Urinary bladder (tissue), 4 donors: ENCODE data around the gene HOXB7. TPM values are rescaled to one million over a fixed set of nuclear protein-coding genes. Genes with fewer than 3 reads are reported as not detected.

Experiments
- DNase-seq: peaks from one replicate; pipeline ENCODE4 v3.0.0-alpha.2; 2015; ENCODE audit errors: extremely low spot score
- H3K27ac ChIP-seq: one replicate; pipeline ENCODE4 v1.5.1; 2013; ENCODE audit warnings: low read depth, mild to moderate bottlenecking, moderate library complexity
- H3K36me3 ChIP-seq: one replicate; pipeline ENCODE4 v1.6.1; 2013; ENCODE audit warnings: mild to moderate bottlenecking, moderate library complexity; ENCODE audit not compliant: insufficient read depth
- H3K4me1 ChIP-seq: one replicate; pipeline ENCODE4 v1.6.1; 2013; ENCODE audit warnings: mild to moderate bottlenecking, moderate library complexity; ENCODE audit not compliant: insufficient read depth
- H3K4me3 ChIP-seq: one replicate; pipeline ENCODE4 v1.5.1; 2013; ENCODE audit warnings: low read depth, low read length
- WGBS: extraction: QIAGEN DNeasy Blood & Tissue Kit; methylation state at CpG from one replicate; pipeline ENCODE4 v1.1.7; 2013; 5-methylcytosine and 5-hydroxymethylcytosine counted together
- polyA plus RNA-seq: library from polyadenylated mRNA; stranded (reverse); fragments of 200-250 nt; gene quantifications from one replicate; pipeline ENCODE4 v1.2.3, GENCODE V29; 2013
- total RNA-seq: library from RNA; depleted of rRNA; stranded (reverse); fragments of >200 nt; gene quantifications from one replicate; pipeline ENCODE4 v1.2.3, GENCODE V29; 2014
- donor health status: healthy with polysubstance abuse.
- donor health status: healthy.

The HOXB7 gene
- total and polyA plus RNA-seq, 2 donors = 2.5 to 6.7 TPM

DNA sequence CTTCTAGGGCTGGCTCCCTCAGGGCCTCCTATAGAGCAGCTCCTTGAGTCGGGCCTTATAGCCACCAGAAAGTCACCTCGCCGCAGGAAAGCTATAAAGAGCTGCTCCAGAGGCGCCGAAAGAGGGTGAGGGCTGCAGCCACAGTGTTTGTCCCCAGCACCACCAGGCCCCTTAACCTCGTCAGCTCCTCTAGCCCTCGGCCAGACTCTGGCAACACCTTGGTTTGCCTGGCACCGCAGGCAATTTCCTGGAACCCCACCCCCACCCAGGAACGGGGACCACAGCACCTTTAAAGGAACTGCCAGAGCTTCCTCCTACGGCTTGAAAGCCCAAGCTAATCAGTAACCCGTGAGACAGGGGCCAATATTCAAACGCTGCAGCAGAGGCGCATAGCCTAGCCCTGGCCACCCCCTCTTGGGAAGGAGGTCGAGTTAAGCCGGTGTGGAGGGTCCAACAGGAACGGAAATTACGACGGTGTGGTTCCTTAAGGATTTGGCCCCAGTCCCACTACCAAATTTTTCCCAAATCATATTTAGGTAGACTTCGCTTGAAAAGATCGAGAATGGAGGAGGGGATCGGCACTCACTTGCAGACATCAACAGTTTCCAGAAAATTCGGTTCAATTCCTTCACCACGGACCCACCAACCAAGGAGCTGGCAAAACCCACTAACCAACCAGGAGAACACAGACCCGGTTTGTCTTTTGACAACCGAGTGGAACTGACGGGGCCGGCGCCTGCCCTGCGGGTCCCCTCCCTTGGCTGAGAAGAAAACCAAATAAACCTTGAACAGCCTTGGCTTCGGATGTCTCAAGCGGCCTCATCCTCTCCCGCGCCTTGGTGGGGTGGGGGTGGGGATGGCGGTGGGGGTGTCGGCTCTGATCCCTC is 9.0 kb downstream of the HOXB7 start:
- H3K36me3 ChIP-seq = no peaks in the 10 kb centered on the region
- DNase-seq = no peak
- H3K4me3 ChIP-seq = peak overlapping the region; percentile 9
- no peak overlapping the region for H3K27ac ChIP-seq
- H3K4me1 ChIP-seq = no peaks in the 10 kb centered on the region
- 10% methylated on average over 35 of the region's 35 CpGs for WGBS

DNA sequence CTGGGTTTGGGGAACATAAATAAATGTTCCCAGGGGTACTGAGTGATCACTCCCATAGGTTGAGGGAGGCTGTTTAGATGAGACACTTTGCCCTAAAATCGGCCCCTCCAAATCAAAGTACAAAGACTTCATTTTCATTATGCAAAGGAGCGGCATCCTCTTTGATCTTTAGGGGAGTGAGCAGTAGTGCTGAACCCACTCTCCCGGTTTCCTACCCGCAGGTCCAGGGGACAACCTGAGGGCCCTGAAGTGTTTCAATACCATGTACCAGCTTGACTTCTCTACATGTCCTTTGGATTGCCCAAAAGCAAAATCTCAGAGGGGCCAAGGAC is 9.6 kb downstream of the HOXB7 start:
- no peak overlapping the region for H3K4me3 ChIP-seq
- no peak for DNase-seq
- H3K27ac ChIP-seq = no peak overlapping the region
- no peaks in the 10 kb centered on the region for H3K4me1 ChIP-seq
- 32% methylated on average over 4 of the region's 4 CpGs for WGBS
- no peaks in the 10 kb centered on the region for H3K36me3 ChIP-seq

DNA sequence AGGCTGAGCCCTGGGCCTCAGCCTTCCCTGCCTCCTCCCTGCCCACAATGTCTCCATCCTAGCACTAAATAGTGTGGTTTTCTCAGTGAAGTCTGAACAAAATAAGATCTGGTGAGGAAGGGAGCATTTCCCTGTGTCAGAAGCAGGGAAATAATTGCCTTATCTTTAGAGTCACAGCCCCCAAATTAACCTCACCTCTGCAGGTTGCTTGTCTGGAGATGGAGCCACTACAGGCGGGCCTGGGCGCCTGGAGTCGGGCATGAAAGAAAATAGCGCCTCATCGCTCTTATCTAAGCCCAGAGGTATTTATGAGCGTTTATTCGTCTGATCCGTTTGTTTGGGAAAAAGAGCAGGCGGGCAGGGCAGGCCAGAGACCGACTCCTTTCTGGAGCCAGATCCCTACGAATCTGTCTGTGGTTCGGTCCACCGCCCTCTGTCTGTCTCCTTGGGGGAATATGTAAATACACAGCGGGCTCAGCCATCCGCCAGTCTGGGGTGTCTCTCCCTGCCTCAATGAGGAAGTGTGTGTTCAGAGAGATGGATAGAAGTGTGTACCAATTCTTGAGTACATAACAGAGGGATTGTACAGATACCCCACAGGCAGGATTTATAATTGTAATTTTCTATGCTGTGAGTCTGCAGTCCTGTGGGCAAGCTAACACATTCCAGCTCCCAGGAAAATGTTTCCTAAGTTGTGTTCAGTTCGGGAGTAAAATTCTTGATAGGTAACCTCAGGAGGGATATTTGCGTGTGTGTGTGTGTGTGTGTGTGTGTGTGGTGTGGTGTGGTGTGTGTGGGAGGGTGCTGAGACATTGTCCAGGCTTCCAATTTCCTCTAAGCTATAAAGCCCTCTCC is 10.3 kb downstream of the HOXB7 start:
- H3K4me1 ChIP-seq = no peaks in the 10 kb centered on the region

DNA sequence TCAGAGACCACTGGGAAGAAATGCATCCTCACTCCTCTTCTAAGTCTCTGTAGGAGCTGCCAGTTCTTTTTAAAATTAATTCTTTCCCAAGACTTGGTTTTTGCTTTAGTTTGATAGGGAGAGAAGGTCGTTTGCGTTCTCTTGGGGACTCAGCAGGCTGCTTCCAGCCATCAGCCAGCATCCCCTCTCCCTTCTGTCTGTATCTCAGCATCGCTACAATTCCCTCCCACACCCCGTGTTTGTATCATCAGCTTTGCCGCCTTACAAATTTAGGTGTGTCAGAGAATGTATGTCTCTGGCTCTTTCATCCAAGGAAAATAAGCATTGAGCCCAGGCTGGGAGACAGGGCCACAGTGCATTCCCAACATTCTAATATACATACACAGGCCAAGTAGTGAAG is 11.5 kb downstream of the HOXB7 start:
- Histone ChIP-seq H3K36me3 (no peaks in the 10 kb centered on the region), H3K4me1 (no peaks in the 10 kb centered on the region), H3K27ac (no peak overlapping the region), H3K4me3 (no peak overlapping the region)
- DNase-seq = no peak
- WGBS = 55% methylated on average over 5 of the region's 5 CpGs

More for the DNA sequence above, 10.3 kb downstream of the HOXB7 start:
- WGBS = 33% methylated on average over 17 of the region's 17 CpGs
- Histone ChIP-seq H3K27ac (no peak overlapping the region), H3K36me3 (no peaks in the 10 kb centered on the region), H3K4me3 (no peak overlapping the region)
- DNase-seq = no peak

DNA sequence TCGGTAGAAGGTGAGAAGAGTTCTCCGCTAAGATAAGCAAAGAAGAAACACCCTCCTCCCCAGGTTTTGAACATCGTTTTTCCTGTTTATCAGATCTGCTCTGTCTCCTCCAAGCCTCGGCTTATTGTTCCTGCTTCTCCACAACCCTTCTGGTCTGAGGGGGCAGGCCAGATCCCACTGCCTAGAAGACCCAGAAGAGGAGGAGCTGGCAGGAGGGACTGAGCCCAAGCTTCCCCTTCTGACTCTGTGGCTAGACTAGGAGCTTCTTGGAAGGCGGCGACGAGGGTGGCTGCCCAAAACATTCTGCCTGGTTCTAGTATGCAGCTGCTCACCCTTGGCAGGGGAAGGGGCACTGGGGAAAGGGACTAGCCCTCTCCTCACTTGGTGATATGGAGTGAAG is 12.1 kb downstream of the HOXB7 start:
- Histone ChIP-seq H3K27ac (no peak overlapping the region), H3K4me1 (no peaks in the 10 kb centered on the region), H3K4me3 (no peak overlapping the region), H3K36me3 (no peaks in the 10 kb centered on the region)
- DNase-seq = no peak
- 29% methylated on average over 7 of the region's 7 CpGs for WGBS

DNA sequence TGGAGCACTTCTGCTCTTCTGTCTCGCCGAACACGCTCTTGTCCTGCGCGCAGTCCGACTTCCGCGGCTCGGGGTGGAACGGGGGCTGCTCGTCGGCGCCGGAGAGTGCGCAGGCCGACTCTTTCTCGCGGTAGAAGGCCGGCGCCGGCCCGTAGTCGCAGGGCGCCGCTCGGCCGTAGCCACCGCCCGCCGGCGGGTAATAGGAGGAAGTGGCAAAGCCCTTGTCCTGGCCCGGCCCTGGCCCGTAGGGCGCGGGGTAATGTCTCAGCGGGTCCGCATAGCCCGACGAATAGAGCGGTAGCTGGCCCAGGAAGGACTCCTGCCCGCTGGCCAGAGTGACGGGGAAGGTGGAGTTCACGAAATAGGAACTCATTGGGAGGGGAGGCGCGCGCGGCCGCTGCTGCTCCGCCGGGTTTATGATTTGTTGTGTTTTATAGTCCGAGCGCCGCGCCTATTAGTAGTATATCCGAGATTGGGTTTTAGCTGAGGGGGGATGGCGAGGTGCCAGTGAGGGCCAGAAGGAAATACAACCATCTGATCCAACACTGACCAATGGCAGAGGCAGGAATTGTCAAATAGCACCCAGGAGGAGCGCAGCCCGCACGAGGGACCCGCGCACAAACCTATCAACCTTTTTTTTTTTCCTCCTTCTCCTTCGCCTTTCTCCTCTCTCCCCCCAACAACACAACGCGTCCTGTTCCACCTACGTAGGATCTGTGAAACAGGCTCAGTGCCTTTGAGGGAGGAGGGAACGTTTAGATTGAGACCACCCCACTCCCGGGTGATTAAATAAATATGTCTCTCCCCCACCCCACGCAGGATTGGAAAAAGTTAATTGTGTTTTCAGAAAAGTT is 12.8 kb downstream of the HOXB7 start:
- DNase-seq = no peak
- H3K27ac ChIP-seq = peak overlapping the region; percentile 11
- under 1% methylated on average over 68 of the region's 68 CpGs for WGBS

DNA sequence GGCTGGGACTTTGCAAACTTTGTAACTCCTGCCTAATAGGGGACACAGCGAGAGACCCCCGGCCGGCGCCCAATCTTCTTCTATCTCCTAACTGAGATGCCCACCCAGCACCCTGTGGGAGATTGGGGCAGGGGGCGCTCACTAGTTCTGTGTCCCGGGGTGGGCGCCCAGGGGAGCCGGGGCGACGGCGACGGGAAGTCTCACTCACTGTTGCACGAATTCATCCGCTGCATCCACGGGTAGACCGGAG is 13.4 kb downstream of the HOXB7 start:
- no peak for DNase-seq
- peak overlapping the region; percentile 36 for H3K4me3 ChIP-seq
- H3K4me1 ChIP-seq = no peaks in the 10 kb centered on the region
- WGBS = 2% methylated on average over 16 of the region's 16 CpGs
- no peak overlapping the region for H3K27ac ChIP-seq
- no peaks in the 10 kb centered on the region for H3K36me3 ChIP-seq

More for the DNA sequence above, 12.8 kb downstream of the HOXB7 start:
- Histone ChIP-seq H3K4me1 (no peaks in the 10 kb centered on the region), H3K36me3 (no peaks in the 10 kb centered on the region), H3K4me3 (peak overlapping the region; percentile 36)

DNA sequence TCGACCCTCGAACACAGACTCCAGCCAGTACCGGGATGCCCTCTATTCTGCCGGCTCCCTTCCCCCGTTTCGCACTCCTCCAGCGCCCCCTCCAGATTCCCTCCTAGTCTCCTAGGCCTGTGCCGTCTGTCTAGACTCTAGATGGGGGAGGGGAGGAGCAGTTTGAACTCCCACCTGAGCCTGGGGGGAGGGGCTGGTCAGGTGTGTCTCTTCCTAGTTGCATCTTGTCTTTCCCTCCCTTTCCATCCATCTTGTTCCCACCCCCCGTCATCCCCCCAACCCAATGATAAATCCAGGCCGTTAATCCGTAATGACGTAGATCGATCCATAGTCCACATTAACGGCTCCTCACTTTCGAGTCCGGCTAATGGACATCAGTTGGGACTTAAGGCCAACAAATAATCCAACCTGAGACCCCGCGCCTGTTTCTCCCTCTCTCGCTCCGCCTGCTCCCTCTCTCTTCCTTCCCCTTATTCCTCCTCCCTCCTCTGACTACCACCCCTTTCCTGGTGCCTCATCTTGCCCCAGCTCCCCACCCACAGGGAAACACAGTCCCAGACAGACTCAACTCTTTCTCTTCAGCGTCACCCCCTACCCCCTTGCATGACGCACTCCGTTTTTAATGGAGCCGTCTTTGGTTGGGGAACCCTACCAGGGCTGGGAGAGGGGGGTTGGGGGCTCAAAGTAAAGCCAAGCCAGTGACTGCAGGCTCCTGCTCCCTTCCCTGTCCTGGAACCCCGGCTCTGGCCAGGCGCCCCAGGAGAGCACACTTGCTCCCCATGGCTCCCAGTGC is 13.9 kb downstream of the HOXB7 start:
- no peak for DNase-seq
- WGBS = 17% methylated on average over 26 of the region's 26 CpGs
- Histone ChIP-seq H3K36me3 (no peaks in the 10 kb centered on the region), H3K4me3 (peak overlapping the region; percentile 36), H3K27ac (no peak overlapping the region), H3K4me1 (no peaks in the 10 kb centered on the region)

DNA sequence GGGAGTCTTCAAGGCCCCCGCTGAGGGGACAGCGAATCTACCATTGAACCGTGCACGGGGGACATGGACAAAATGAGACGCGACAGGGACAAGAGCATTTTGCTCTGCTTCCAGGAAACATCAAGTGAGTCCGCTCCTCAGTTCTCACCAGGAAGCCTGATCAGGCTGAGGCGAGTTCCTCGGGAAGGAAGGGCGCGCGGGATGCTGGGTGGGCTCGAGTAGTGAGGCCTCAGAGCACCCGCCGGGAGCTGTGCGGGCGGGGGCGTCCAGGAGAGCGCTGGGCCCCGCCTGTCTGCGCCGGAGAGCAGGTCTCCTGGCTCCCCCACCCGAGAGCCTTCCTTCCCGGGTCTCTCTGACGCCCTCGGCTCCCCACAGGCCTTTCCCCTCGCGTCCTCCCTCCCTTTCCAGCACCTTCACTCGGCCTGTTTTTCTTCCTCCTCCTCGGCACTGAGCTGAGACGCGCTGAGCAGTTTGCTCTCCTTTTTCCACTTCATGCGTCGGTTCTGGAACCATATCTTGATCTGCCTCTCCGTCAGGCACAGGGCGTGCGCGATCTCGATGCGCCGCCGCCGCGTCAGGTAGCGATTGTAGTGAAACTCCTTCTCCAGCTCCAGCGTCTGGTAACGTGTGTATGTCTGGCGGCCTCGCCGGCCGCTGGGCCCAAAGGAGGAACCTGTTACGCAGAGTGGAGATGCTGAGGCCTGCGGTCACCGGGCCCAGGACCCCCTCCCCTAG is 14.7 kb downstream of the HOXB7 start:
- no peaks in the 10 kb centered on the region for H3K4me1 ChIP-seq
- WGBS = 22% methylated on average over 54 of the region's 54 CpGs
- H3K4me3 ChIP-seq = no peak overlapping the region
- H3K36me3 ChIP-seq = no peaks in the 10 kb centered on the region
- DNase-seq = no peak
- no peak overlapping the region for H3K27ac ChIP-seq

DNA sequence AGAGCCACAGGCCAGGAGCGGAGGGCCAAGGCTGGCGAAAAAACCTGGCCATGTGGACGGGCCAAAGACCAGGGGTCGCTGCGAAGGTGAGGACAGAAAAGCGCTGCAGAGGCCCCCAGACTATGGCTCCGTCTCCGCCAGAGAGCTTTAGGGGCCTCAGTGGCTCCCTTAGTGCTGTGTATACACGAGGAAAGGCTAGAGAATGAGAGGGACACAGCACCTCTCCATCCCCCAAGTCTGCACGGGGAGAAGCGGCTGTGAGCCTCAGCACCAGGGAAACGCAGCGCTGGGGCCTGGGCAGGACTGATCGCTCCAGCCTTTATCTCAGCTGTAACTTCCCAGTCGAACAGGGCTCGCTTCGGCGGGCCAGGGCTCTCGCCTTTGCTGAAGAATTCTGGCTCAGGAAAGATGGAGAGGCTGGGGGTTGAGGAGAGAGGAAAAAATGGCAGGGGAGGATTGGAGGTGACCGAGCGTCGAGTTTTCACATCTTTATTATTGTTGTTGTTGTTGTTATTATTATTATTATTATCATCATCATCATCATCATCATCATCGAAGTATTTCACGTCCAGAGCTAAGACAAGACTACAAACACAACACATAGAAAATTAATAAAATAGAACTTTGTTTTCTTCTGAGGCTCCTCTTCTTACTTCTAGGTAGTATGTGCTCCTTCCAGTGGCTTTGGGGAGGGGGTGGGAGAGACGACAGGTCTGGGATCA is 15.4 kb downstream of the HOXB7 start:
- Histone ChIP-seq H3K36me3 (no peaks in the 10 kb centered on the region), H3K27ac (no peak overlapping the region), H3K4me1 (no peaks in the 10 kb centered on the region), H3K4me3 (no peak overlapping the region)
- DNase-seq = no peak
- WGBS = 44% methylated on average over 25 of the region's 25 CpGs

DNA sequence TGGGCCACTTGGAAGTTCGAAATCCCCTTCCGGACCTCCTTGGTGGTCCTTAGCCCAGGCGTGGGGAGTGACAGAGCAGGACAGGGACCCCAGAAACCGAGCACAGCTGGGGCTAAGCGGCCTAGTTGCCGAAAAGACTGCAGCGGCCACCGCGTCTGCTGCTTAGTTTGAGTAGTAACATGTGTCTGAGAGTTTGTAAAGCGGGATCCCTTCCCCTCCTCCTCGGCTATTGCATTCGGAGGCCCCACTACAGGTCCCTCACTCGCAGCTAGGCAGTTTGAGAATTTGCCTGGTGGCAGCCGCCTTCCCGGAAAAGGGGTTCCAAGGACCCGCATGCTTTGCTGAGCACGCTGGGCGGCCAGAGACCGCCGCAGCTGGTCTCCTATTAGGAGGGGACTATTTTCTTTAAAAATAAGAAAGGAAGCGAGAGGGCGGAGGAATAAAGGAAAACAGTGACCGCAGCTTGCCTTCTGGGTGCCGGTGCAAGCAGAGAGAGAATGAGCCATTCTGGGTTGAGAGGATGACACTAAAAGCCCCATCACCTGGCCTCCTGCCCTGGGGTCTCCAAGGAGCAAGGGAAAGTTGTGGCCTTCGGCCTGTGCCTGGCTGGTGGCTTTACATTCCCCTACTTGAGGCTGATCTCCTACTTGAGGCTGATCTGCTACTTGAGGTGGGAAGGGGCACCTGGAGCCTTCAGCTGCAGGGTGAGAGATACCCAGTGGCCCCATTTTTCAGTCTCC is 16.1 kb downstream of the HOXB7 start:
- no peak overlapping the region for H3K4me3 ChIP-seq
- H3K36me3 ChIP-seq = no peaks in the 10 kb centered on the region
- 43% methylated on average over 25 of the region's 25 CpGs for WGBS
- no peaks in the 10 kb centered on the region for H3K4me1 ChIP-seq
- no peak for DNase-seq
- H3K27ac ChIP-seq = no peak overlapping the region
